ENCODE results near the gene MEF2C. TPM values are rescaled to one million over a fixed set of nuclear protein-coding genes. Genes with fewer than 3 reads are reported as not detected.

The MEF2C gene
- total RNA-seq, 2 experiments from 2014 or later: 0.60 to 0.87 TPM

DNA sequence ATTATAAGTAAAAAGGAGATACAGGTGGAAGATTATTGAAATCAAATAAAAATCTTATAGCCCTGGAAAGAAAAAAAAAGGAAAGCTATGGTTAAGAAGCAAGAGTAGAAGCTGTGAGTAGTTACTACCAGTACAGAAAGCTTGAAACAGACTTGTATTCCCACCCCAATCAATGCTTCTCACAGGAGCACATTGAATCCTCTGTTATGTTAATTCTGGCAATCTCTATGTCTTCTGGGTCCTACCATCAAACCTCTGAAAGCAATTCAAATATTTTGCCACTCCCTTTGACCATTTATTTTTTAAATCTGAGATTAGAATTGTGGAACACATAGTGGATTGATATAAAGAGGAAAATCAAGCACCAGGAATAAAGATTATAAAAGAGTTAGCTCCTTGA is 186.5 kb downstream of the MEF2C start:
- peaks cover 9% of the 10 kb centered on the region for H3K4me1 ChIP-seq (ENCODE audit: insufficient read depth, low read length)
- peaks cover 0 to 10% of the 10 kb centered on the region in 2 experiments for H3K9me3 ChIP-seq (ENCODE audit: control insufficient read depth in 1 of 2, insufficient read depth in 1 of 2, low read length in 2 of 2)
- Mint-ChIP-seq H3K27me3 (peaks cover 96% of the 10 kb centered on the region), H3K27ac (no peak overlapping the region), H3K4me1 (ENCODE audit: low read depth) (peaks cover 12% of the 10 kb centered on the region), H3K4me3 (no peak overlapping the region), H3K9me3 (no peaks in the 10 kb centered on the region), H3K36me3 (ENCODE audit: low read depth) (no peaks in the 10 kb centered on the region)
- POLR2A ChIA-PET: no interaction called here
- peaks cover 40 to 96% of the 10 kb centered on the region in 2 experiments for H3K27me3 ChIP-seq (ENCODE audit: control insufficient read depth in 1 of 2, insufficient read depth in 2 of 2, low read length in 2 of 2)
- no peak for DNase-seq
- intact Hi-C loops (cut with DNase I, micrococcal nuclease): loop anchor here in 1 of 2 experiments (10.0 kb wide), 2 partner anchors 1272 to 1812 kb away; no protein-coding TSS in a partner anchor
- H3K36me3 ChIP-seq (ENCODE audit: insufficient read depth, low read length): no peaks in the 10 kb centered on the region
- no peak for TF ChIP-seq CTCF (IDR thresholded peaks at IDR 0.05)
- no peak overlapping the region for H3K27ac ChIP-seq (ENCODE audit: low read depth in 1 of 2, low read length in 2 of 2)
- CTCF ChIA-PET: no interaction called here
- H3K4me3 ChIP-seq (ENCODE audit: low read length): no peak overlapping the region
- no peak for ATAC-seq (ENCODE audit: poor library complexity)

DNA sequence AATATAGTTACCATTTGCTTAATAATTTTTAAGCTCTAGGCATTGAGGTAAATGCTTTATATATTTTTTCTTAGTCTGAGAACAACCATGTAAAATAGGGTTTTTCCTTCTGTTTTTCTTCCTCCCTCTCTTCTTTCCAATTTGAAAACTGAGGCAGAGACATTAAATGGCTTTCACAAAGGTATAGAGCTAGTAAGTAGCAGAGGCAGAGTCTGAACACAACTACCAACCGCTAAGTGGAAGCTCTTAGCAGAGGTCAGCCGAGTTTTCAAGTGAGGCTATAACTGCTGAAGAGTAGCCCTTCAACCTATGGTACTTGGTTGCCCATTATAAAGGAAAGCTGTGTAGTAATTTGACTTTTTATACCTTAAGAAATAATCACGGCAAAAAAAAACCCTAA is 187.1 kb downstream of the MEF2C start:
- intact Hi-C loops (cut with DNase I, micrococcal nuclease): loop anchor here in 1 of 2 experiments (10.0 kb wide), 2 partner anchors 1271 to 1811 kb away; no protein-coding TSS in a partner anchor
- DNase-seq (no peak), ATAC-seq (ENCODE audit: poor library complexity) (no peak)
- Histone ChIP-seq H3K27ac (ENCODE audit: low read depth in 1 of 2, low read length in 2 of 2) (no peak overlapping the region), H3K27me3 (ENCODE audit: control insufficient read depth in 1 of 2, insufficient read depth in 2 of 2, low read length in 2 of 2) (peaks cover 40 to 96% of the 10 kb centered on the region in 2 experiments), H3K36me3 (ENCODE audit: insufficient read depth, low read length) (no peaks in the 10 kb centered on the region), H3K9me3 (ENCODE audit: control insufficient read depth in 1 of 2, insufficient read depth in 1 of 2, low read length in 2 of 2) (peaks cover 0 to 11% of the 10 kb centered on the region in 2 experiments), H3K4me1 (ENCODE audit: insufficient read depth, low read length) (peaks cover 13% of the 10 kb centered on the region), H3K4me3 (ENCODE audit: low read length) (no peak overlapping the region)
- ChIA-PET CTCF (no interaction called here), POLR2A (no interaction called here)
- peaks cover 96% of the 10 kb centered on the region for H3K27me3 Mint-ChIP-seq
- peaks cover 15% of the 10 kb centered on the region for H3K4me1 Mint-ChIP-seq (ENCODE audit: low read depth)
- H3K4me3 Mint-ChIP-seq: no peak overlapping the region
- no peak for TF ChIP-seq CTCF (IDR thresholded peaks at IDR 0.05)
- no peaks in the 10 kb centered on the region for H3K36me3 Mint-ChIP-seq (ENCODE audit: low read depth)
- H3K27ac Mint-ChIP-seq: no peak overlapping the region
- no peaks in the 10 kb centered on the region for H3K9me3 Mint-ChIP-seq

DNA sequence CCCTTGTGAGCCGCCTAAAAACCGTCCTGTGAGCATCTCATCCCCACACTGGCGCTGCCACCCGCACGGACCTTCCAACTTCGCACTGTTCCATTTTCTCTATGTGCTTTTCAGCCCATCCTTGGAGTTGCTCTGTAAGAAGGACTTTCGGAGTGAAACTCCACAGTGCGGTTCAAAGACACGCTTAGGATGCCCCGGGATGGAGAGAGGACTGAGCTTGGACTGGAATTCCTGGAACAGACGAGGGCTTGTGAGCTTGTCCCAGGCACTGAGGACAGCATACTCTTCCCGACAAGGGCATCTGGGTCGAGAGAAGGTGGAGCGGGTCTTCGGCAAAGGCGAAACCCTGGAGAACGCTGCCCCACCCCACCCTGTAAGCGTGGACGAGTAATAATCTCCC is 187.8 kb downstream of the MEF2C start:
- Mint-ChIP-seq H3K4me3 (no peak overlapping the region), H3K9me3 (no peaks in the 10 kb centered on the region), H3K36me3 (ENCODE audit: low read depth) (no peaks in the 10 kb centered on the region), H3K4me1 (ENCODE audit: low read depth) (peaks cover 22% of the 10 kb centered on the region), H3K27ac (no peak overlapping the region), H3K27me3 (peaks cover 99% of the 10 kb centered on the region)
- no peak for TF ChIP-seq CTCF (IDR thresholded peaks at IDR 0.05)
- no peak overlapping the region for H3K4me3 ChIP-seq (ENCODE audit: low read length)
- H3K27ac ChIP-seq (ENCODE audit: low read depth in 1 of 2, low read length in 2 of 2): no peak overlapping the region
- peaks cover 0 to 18% of the 10 kb centered on the region in 2 experiments for H3K9me3 ChIP-seq (ENCODE audit: control insufficient read depth in 1 of 2, insufficient read depth in 1 of 2, low read length in 2 of 2)
- ChIA-PET CTCF (interaction anchor here (0.6 kb wide), 1 partner anchor 1034 kb away, joined by 5 read pairs; no protein-coding TSS in a partner anchor), POLR2A (no interaction called here)
- intact Hi-C loops (cut with DNase I, micrococcal nuclease): loop anchor here in 1 of 2 experiments (10.0 kb wide), 2 partner anchors 1270 to 1810 kb away; no protein-coding TSS in a partner anchor
- H3K4me1 ChIP-seq (ENCODE audit: insufficient read depth, low read length): peaks cover 20% of the 10 kb centered on the region
- peaks cover 47 to 96% of the 10 kb centered on the region in 2 experiments for H3K27me3 ChIP-seq (ENCODE audit: control insufficient read depth in 1 of 2, insufficient read depth in 2 of 2, low read length in 2 of 2)
- H3K36me3 ChIP-seq (ENCODE audit: insufficient read depth, low read length): no peaks in the 10 kb centered on the region
- DNase-seq (no peak), ATAC-seq (ENCODE audit: poor library complexity) (no peak)
